ENCODE measurements around the gene EFCAB8. TPM values are rescaled to one million over a fixed set of nuclear protein-coding genes. Genes with fewer than 3 reads are reported as not detected.

EFCAB8 gene
- total RNA-seq, 1 donor: not detected

GRCh38 chr20:32831982-32832381 is 26.7 kb upstream of the EFCAB8 start:
- no peak overlapping the region for H3K4me3 ChIP-seq (ENCODE audit: low read depth, low read length)
- no peak for TF ChIP-seq CTCF (IDR thresholded peaks at IDR 0.05; ENCODE audit: insufficient read depth, low read length)
- no peak for DNase-seq (ENCODE audit: low read depth)

- H3K4me3 ChIP-seq (ENCODE audit: low read depth, low read length): no peak overlapping the region
- TF ChIP-seq CTCF (IDR thresholded peaks at IDR 0.05; ENCODE audit: insufficient read depth, low read length): no peak
- DNase-seq (ENCODE audit: low read depth): no peak
Observed at GRCh38 chr20:32832664-32833063, 26.1 kb upstream of the EFCAB8 start.

GRCh38 chr20:32834972-32835371 is 23.8 kb upstream of the EFCAB8 start:
- no peak for DNase-seq (ENCODE audit: low read depth)
- H3K4me3 ChIP-seq (ENCODE audit: low read depth, low read length): no peak overlapping the region
- TF ChIP-seq CTCF (IDR thresholded peaks at IDR 0.05; ENCODE audit: insufficient read depth, low read length): no peak

GRCh38 chr20:32837157-32837556 is 21.6 kb upstream of the EFCAB8 start:
- TF ChIP-seq CTCF (IDR thresholded peaks at IDR 0.05; ENCODE audit: insufficient read depth, low read length): no peak
- H3K4me3 ChIP-seq (ENCODE audit: low read depth, low read length): no peak overlapping the region
- no peak for DNase-seq (ENCODE audit: low read depth)

GRCh38 chr20:32839227-32839981 is 19.3 kb upstream of the EFCAB8 start:
- no peak overlapping the region for H3K4me3 ChIP-seq (ENCODE audit: low read depth, low read length)
- DNase-seq (ENCODE audit: low read depth): no peak
- no peak for TF ChIP-seq CTCF (IDR thresholded peaks at IDR 0.05; ENCODE audit: insufficient read depth, low read length)

- no peak for DNase-seq (ENCODE audit: low read depth)
- H3K4me3 ChIP-seq (ENCODE audit: low read depth, low read length): no peak overlapping the region
- no peak for TF ChIP-seq CTCF (IDR thresholded peaks at IDR 0.05; ENCODE audit: insufficient read depth, low read length)
Observed at GRCh38 chr20:32839982-32840285, 18.8 kb upstream of the EFCAB8 start.

GRCh38 chr20:32841174-32841573 is 17.5 kb upstream of the EFCAB8 start:
- TF ChIP-seq CTCF (IDR thresholded peaks at IDR 0.05; ENCODE audit: insufficient read depth, low read length): no peak
- H3K4me3 ChIP-seq (ENCODE audit: low read depth, low read length): no peak overlapping the region
- no peak for DNase-seq (ENCODE audit: low read depth)
